Measurements from ENCODE around the gene NUP62.

The NUP62 gene

DNA sequence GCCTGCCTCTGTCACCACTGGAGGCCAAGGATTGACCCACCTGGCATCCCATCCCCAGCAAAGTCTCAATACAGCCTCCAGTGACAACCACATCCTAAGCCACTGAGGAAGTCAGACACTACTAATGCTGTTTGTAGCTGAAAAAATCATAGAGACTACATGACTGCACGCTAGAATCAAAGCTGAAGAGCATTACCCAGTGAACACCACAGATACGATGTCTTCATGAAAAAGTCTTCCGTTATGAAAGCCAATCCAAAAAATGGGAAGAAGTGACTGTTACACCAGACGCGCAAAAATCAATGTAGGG is 11.1 kb upstream of the NUP62 start:
- no peak for TF ChIP-seq CTCF (IDR thresholded peaks at IDR 0.05; ENCODE audit: low read depth, low read length)
- no peak overlapping the region for H3K4me3 ChIP-seq (ENCODE audit: low read depth, low read length)
- no peak for DNase-seq (ENCODE audit: low read depth, low spot score)
- in situ Hi-C loops (cut with HindIII; ENCODE audit: low sequenced_read_pairs) = no loop called here

GRCh38 chr19:49939721-49940481 is 10.6 kb upstream of the NUP62 start:
- H3K4me3 ChIP-seq (ENCODE audit: low read depth, low read length) = no peak overlapping the region
- TF ChIP-seq CTCF (IDR thresholded peaks at IDR 0.05; ENCODE audit: low read depth, low read length) = no peak
- DNase-seq (ENCODE audit: low read depth, low spot score) = no peak
- in situ Hi-C loops (cut with HindIII; ENCODE audit: low sequenced_read_pairs) = no loop called here

GRCh38 chr19:49938662-49939061 is 9.4 kb upstream of the NUP62 start:
- in situ Hi-C loops (cut with HindIII; ENCODE audit: low sequenced_read_pairs) = no loop called here
- no peak overlapping the region for H3K4me3 ChIP-seq (ENCODE audit: low read depth, low read length)
- DNase-seq (ENCODE audit: low read depth, low spot score) = no peak
- no peak for TF ChIP-seq CTCF (IDR thresholded peaks at IDR 0.05; ENCODE audit: low read depth, low read length)

DNA sequence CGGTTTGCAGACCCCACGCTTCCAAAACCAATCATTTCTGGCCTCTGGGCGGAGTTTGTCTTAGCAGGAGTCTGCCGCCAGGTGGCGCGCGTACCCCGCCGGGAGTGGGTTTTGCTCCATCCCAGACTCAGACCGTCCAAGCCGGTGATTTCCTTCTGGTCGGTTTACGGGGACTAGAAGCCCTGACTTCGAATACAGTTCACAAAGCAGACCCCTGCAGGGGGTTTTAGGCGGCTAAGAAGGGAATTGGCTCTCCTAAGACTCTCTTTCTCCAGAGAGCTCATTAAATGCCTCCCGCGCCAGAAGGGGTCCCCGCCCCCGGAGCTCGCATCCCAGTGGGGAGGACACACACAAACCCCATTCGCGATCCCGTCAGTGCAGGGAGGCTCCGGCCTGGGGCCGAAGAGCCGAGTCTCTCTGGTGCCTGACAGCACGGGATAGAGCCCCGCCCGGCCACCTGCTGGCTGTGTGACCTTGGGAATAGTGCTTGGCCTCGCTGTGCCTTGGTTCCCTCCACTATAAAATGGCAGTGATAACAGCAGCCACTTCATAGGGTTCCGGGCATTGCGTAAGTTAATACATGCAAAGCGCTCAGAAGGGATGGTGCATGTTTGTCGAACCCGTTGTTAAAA is 8.6 kb upstream of the NUP62 start:
- DNase-seq (ENCODE audit: low read depth, low spot score) = peak; percentile 65
- peak overlapping the region; percentile 20 for H3K4me3 ChIP-seq (ENCODE audit: low read depth, low read length)
- TF ChIP-seq CTCF (IDR thresholded peaks at IDR 0.05; ENCODE audit: low read depth, low read length) = peak; percentile 98
- in situ Hi-C loops (cut with HindIII; ENCODE audit: low sequenced_read_pairs) = no loop called here

GRCh38 chr19:49936549-49936948 is 7.2 kb upstream of the NUP62 start:
- TF ChIP-seq CTCF (IDR thresholded peaks at IDR 0.05; ENCODE audit: low read depth, low read length) = no peak
- in situ Hi-C loops (cut with HindIII; ENCODE audit: low sequenced_read_pairs) = no loop called here
- DNase-seq (ENCODE audit: low read depth, low spot score) = no peak
- no peak overlapping the region for H3K4me3 ChIP-seq (ENCODE audit: low read depth, low read length)

- in situ Hi-C loops (cut with HindIII; ENCODE audit: low sequenced_read_pairs) = no loop called here
- no peak for DNase-seq (ENCODE audit: low read depth, low spot score)
- no peak for TF ChIP-seq CTCF (IDR thresholded peaks at IDR 0.05; ENCODE audit: low read depth, low read length)
- no peak overlapping the region for H3K4me3 ChIP-seq (ENCODE audit: low read depth, low read length)
Measured at GRCh38 chr19:49933643-49934042, 4.3 kb upstream of the NUP62 start.

Data from astrocyte of the spinal cord (primary cell).